NCI-H345 (cell line): ENCODE measurements around the gene SUPT20HL1.
"Not testable (repeated sequence)": the region's sequence is repeated elsewhere in the genome, so short reads cannot be mapped to it uniquely, and the experiment has no call there.

ENCODE experiments used
- DNase-seq: peaks from one replicate; lab custom pipeline; 2025; lab: John Stamatoyannopoulos, UW

The SUPT20HL1 gene

DNA sequence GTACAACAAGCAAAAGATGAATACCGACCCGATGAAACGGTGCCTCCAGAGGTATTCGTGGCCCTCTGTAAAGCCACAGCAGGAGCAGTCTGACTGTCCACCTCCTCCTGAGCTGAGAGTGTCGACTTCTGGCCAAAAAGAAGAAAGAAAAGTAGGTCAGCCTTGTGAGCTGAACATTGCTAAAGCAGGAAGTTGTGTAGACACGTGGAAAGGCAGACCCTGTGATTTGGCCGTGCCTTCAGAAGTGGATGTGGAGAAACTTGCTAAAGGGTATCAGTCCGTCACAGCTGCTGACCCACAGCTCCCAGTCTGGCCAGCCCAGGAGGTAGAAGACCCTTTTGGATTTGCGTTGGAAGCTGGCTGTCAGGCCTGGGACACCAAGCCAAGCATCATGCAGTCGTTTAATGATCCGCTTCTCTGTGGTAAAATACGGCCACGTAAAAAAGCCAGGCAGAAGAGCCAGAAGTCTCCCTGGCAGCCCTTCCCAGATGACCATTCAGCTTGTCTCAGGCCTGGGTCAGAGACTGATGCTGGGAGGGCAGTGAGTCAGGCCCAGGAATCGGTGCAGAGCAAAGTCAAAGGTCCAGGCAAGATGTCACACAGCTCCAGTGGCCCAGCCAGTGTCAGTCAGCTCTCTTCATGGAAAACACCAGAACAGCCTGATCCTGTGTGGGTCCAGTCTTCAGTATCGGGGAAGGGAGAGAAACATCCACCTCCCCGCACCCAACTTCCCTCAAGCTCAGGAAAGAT is 3.2 kb downstream of the SUPT20HL1 start:
- DNase-seq, result not testable (repeated sequence)

DNA sequence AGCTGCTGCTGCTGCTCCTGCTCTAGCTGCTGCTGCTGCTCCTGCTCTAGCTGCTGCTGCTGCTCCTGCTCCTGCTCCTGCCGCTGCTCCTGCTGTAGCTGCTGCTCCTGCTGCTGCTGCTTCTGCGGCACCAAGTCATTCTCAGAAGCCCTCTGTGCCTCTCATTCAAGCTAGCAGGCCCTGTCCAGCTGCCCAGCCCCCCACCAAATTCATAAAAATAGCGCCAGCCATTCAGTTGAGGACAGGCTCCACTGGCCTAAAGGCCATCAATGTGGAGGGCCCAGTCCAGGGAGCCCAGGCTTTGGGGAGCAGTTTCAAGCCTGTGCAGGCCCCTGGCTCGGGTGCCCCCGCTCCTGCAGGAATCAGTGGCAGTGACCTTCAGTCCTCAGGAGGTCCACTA is 3.9 kb downstream of the SUPT20HL1 start:
- DNase-seq, result no peak

DNA sequence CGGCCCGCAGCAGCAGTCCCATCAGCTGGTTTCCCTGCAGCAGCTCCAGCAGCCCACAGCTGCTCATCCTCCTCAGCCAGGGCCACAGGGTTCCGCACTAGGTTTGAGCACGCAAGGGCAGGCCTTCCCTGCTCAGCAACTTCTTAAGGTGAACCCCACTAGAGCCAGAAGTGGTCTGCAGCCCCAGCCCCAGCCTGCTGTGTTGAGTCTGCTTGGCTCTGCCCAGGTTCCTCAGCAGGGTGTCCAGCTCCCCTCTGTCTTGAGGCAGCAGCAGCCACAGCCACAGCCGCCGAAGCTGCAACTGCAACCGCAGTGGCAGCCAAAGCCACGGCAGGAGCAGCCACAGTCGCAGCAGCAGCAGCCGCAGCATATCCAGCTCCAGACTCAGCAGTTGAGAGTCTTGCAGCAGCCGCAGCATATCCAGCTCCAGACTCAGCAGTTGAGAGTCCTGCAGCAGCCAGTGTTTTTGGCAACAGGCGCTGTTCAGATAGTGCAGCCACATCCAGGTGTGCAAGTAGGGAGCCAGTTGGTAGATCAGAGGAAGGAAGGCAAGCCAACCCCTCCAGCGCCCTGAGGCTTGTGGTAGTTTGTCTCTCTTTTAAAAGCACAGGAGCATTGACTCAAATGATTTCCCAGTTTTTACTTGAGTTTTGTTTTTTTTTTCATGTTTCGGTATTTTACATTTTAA is 4.6 kb downstream of the SUPT20HL1 start:
- DNase-seq, result no peak

DNA sequence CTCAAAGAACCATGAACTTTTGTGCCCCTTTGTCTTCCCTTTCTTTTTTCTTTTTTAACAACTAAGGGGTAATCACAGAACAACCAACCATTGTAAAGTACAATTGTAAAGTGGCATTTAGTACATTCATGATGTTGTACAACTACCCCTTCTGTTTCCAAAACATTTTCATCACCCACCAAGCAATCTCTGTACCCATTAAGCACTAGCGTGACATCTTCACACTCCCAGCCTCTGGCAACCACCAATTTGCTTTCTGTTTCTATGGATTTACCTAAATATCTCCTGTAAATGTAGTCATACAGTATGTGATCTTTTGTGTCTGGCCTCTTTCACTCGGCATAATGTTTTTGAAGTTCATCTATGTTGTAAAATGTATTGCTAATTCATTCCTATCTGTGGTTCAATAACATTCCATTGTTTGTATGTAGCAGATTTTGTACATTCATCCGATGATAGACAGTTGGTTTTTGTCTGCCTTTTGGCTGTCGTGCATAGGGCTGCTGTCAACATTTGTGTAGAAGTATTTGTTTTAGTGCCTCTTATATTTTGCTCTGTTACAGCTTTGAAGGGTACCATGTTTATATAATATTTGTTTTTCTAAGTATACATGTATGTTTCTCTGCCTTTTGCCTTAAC is 6.4 kb downstream of the SUPT20HL1 start:
- DNase-seq, result not testable (repeated sequence)

DNA sequence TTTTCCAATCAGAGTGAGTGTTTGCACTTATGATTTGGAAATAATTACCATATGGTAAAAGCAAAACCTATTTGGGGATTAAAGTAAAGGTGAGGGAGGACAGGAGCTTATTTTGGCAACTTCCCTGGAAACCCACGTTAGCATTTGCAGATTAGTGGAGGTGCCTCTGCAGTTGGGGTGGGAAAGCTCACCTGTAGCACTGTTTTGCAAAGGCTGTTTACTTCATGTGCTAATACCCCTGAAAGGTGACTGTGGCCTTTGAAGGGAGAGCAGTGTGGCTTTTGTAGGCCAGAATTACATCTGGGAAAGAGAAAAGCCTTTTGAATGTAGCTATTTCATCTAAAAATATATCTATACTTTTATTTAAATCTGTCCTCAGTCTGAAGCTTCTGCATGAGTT is 9.4 kb downstream of the SUPT20HL1 start:
- DNase-seq, result no peak

DNA sequence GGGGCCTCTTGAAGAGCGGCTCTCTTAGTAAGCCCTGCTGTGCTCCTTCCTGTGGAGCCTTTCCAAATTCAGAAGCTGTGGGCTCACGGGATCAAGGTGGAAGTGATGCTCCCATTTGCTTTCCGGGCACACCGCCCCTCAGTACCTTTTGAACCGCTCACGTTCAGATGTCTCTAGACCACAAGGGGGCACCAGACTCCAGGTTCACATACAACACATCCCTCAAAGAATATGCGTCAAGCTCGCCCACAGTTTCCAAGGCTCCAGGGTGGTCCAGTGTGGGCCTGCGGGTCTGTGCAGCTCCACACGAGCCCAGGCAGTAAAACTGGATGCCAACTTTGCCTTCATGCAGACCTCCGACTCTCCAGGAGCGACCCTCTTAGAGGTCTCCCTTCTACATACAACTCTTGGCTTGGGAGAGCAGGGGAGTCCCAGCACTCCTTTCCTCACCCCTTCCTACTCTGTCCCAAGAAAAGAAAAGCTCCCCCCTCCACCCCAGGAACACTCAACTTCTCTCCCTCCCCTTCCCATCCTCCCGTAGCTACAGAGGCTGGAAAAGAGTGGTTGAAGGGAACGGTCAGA is 11.0 kb downstream of the SUPT20HL1 start:
- DNase-seq, result peak; percentile 56

DNA sequence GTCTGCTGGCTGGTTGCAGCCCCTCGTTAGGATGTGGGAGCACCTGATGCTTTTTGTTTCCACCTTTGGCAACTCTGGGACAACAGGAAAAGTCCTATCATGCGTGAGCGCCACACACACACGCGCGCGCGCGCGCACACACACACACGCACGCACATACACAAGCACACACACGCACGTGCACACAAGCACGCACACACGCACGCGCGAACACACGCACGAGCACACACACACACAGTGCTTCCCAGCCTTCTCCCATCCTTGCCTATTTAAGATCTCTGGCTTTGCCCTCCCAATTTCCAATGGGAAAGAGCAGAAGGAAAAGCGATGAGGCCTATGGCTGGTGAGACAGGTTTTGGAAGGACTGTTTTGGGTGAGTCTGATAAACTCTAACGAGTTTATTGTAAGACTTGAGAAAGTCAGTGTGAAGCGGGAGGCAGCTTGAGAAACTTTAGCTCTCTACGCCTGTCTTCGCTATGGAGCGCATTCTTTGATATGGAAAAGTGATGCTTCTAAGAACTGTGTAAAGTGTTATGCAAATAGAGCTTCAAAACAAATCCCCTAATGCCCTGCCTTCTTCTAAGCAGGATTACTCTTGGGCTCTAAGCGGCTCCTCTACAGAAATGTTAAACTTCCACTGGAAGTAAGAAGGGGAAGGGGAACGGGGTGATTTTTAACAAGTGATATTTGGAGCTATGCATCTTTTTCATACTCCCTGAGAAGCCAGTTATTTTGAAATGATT is 11.8 kb downstream of the SUPT20HL1 start:
- no peak for DNase-seq

DNA sequence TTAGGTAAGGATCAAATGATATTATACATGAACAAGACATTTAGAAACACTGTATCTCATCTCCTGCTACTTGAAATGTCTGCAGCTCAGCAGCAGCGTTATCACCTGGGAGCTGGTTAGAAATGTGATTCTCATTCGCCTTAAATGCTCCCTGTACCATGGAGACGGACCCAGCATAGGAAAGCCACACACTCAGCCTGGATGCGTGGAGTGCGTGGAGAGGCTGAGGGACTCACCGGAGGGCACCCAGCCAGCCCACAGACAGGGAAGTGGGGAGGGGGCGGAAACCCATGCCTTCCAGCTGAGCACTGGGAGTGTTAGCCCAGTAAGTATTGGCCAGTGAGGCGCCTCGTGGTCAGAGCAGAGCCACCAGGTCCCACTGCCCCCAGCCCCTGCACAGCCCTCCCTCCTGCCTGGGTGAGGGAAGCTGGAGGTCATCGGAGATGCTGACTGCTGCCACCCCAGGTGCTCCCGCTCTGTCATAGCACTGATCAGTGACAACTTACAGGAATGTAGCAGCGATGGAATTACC is 15.2 kb downstream of the SUPT20HL1 start:
- DNase-seq, result no peak

DNA sequence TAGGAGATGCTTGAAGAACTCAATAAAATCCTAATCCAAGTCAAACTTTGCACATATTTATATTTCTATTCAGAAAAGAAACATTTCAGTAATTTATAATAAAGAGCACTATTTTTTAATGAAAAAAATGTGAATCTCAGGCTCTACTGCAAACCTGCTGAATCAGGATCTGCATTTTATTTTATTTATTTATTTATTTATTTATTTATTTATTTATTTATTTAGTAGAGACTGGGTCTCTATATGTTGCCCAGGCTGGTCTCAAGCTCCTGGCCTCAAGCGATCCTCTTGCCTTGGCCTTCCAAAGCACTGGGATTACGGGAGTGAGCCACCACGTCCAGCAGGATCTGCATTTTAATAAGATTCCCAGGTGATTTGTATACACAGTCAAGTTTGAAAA is 16.0 kb downstream of the SUPT20HL1 start:
- no peak for DNase-seq

DNA sequence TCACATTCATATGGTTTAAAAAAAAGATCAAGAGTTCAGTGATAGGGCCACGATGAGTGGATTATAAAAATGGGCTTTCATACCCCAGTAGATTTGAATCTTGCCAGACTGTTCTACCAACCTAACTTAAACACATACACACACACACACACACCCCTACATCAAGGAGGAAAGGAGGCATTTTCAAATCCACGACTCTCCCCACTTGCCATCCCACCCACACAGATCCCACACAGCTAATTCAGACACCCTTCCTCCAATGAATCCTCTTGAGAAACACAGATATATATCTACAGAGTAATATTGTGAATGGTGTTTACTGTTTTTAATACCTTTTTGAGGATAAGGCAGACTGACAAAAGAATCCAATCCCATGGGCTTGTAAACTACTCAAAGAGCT is 16.8 kb downstream of the SUPT20HL1 start:
- DNase-seq, result no peak

DNA sequence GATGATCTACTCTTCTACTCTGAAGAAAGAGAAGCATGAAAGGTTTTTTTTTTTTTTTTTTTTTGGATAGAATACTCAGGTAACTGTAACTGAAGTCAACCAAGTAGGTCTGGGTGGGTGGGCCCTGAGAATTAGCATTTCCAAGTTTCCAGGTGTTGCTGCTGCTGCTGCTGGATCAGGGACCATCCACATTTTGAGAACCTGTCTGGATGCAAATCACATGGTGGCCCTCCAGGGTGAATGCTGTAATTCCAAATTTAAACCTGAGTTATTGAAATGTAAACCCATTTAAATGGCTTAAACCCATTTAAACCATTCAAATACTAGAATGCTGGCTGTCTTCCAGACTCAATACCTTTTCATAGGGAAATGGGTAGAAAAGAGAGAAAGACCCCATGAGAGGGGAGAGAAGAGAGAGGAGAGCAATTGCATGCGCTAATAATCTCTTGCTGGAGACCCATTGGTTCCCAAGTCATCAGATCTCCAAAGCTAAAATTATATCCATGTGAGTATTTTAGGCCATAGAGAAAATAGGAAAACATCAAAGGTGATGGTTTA is 17.6 kb downstream of the SUPT20HL1 start:
- no peak for DNase-seq

DNA sequence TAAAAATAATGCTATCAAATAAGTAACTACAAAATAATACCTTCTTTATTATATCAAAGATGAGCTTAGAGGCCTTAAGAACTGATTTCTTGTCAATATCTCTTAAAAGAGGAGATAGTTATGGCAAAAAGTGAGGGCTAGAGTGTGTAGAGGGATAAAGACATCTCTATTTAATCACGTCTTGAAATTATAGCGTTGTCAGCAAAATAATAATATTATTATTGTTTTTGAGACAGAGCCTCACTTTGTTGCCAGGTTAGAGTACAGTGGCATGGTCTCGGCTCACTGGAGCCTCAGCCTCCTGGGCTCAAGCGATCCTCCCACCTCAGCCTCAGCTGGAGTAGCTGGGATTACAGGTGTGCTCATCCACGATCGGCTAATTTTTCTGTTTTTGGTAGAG is 18.3 kb downstream of the SUPT20HL1 start:
- DNase-seq, result no peak

DNA sequence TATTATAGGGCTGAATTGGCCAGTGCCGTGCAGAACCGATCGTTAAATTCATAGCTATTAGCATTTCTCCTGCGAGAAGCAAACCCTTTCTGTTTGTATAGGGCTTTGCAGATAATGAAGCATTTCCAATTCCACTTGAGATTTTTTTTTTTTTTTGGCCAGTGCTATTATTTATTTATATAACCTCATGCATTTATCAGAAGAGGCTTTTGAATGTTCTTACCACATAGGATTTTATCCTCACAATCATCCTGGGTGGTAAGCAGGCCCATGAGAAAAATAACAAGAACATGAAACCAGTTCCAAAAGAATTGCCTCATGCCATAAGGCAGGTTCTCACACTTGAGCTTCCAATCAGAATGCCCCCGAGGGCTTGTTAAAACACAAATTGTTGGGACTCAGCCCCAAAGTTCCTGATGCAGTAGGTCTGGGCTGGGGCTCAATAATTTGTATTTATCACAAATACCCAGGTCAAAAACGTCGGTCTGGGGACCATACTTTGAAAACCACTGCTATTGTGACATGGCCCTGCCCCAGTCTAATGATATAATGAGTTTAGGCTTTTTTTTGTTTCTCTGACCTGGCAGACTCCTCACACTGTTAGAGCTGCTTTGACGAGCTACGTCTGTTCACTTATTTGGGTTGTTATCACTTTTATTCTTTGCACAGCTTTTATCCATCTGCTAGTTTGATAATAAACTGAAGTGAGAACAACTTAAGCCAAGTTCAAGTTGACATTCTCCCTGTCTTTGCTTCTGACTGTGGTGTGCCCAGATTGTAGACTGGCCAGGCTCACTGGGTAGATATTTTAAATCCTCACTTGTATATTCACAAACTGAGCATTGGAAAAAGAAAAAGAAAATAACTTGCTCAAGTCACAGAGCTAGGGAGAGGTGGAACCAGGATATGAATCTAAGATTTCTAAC is 20.1 kb downstream of the SUPT20HL1 start:
- no peak for DNase-seq

DNA sequence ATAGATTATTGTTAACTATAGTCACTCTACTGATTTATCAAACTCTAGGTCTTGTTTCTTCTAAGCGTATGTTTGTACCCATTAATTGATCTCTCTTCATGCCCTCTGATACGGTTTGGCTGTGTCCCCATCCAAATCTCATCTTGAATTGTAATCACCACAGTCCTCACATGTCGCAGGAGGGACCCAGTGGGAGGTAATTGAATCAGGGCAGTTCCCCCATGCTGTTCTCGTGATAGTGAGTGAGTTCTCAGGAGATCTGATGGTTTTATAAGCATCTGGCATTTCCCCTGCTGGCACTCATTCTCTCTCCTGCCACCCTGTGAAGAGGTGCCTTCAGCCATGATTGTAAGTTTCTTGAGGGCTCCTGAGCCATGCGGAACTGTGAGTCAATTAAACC is 21.9 kb downstream of the SUPT20HL1 start:
- not testable (repeated sequence) for DNase-seq

DNA sequence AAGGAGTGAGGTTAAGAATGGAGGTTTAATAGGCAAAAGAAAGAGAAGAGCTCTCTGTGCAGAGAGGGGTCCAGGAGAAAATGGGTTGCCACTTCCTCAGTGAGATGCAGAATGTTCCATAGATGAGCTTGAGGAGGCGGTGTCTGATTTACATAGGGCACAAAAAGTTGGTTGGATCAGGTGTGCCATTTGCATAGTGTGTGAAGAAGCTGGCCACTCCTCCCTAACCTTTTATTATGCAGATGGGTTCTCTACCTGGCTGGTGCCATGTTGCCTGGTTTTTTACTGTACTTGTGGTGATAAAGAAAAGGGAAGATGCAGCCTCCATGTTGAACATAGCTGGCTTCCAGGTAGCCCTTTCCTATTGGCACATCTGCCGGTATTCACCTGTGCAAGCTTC is 27.3 kb downstream of the SUPT20HL1 start:
- no peak for DNase-seq

DNA sequence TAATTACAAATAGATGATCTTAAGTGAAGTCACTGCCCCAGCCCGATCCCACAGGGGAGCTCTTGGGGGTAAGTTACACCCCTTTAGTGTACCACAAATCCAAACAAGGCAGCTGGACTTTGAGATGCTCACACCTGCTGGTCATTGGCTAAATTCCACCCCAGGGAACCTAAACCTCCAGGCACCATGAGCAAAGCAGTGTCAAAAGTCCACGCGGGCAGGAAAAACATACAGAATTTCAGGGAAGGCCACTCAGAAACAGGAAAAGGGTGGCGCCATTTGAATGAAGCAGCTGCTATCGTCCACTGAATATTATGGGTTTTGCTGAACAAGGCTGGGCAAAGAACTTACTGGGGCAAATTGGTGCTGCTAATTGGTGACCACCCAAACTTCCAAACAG is 30.9 kb downstream of the SUPT20HL1 start:
- DNase-seq, result no peak

DNA sequence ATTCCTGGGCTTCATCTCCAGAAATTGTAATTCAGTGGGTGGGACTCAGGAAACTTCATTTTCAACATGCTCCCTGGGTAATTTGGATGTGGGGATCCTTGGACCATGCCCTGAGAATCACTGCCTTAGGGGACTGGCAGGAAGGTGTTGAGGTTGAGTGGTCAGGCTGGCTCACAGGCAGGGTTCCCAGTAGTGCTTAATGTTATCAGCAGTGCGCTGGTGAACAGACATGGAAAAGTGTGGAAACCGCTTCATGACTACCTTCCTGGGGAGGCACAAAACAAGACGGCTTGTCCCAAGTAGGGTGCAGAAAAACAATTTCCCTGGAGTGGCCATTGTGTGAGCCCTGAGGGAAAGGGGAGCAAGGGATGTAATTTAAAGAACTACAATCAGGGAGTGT is 31.4 kb downstream of the SUPT20HL1 start:
- DNase-seq, result no peak

DNA sequence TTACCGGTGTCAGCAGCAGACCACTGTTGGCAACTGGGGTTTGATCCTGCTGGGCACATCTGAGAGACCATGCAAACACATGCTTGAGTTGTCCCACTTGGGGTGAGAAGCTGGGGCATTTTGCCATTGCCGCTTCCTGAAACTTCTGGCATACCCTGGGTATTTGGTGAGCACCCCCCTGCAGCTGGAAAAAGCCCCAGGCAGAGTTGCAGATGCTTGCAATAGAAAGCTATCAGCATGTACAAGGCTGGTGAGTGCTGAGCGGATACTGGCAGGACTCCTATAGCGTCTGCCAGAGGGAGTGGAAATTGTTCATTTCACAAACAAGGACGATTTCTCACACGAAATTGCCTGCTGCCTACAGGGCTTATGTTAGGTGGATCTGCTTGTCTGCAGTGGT is 32.3 kb downstream of the SUPT20HL1 start:
- DNase-seq, result no peak

DNA sequence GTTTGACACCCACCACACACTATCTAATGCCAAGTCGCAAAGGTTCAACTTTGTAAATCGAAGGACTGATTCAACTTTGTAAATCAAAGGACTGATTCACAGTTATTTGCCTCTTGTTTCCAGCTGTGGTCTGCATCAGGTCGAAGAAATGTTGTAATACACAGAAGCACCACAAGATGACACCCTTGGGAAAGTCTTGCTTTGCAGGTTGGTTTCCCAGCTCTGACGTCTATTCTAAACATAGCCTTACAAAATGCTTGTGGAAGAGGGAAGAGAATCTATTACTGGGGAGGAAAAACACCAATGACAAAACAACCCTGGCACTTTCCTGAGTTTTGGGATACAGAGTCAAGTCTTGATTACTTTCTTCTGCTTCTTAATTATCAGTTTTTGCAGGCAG is 35.3 kb downstream of the SUPT20HL1 start:
- DNase-seq, result peak; percentile 66

DNA sequence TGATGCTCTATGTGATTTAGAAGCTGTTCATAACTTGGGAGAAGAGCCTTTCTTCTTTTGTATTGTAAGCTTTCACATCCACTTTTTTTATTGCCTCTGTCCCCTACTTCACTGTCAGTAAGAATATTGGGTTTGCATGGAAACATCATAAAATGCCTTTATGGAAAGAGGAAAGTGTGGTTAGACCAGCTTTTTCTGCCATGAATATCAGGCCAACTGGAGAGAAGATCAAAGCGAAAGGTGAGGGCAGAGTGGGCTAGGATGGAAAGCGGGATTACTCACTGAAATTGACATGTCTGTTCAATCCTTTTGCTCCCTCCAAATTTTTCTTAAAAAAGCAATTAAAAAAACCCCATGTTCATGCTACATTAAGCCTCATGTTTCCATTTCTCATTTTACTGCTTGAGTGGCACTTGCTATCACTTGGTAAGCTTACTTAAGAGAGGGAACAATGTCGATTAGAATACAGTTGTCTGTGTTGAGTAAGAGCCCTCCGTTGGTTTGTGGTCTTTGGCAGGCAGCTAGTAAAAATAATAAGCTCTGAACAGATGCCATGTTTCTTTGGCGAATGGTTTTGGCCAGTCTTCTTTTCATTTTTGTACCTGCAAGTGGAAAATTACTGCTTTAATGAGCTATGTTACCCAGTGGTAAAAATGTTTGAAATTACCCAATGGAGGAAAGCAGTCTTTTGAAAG is 35.9 kb downstream of the SUPT20HL1 start:
- peak; percentile 17 for DNase-seq
